Common myeloid progenitor, CD34-positive (primary cell): ENCODE measurements around the gene EDC4.

Experiments
- CTCF ChIA-PET: fragments of 350-600 bp; sonication (Branson Sonifier 250); formaldehyde crosslinking; loops from one replicate; lab custom pipeline; 2021; ENCODE audit warnings: antibody characterized with exemption; lab: Charles Lee
- POLR2A ChIA-PET: fragments of 350-600 bp; sonication (Branson Sonifier 250); formaldehyde crosslinking; loops from one replicate; lab custom pipeline; 2021; ENCODE audit warnings: antibody characterized with exemption; lab: Charles Lee
- DNase-seq, 3 donors: peaks; one replicate each; pipeline versions ENCODE4 v3.0.0 to v3.0.0-alpha.2; 2013
- H3K27ac ChIP-seq, 2 experiments: 1 replicate in 1 of 2; 2 replicates in 1 of 2; pipeline ENCODE4 v1.7.0; 2013; ENCODE audit warnings: inconsistent platforms in 2 of 2, low read length in 2 of 2, mild to moderate bottlenecking in 2 of 2, low read depth in 1 of 2, moderate library complexity in 1 of 2; ENCODE audit not compliant: severe bottlenecking in 2 of 2, insufficient read depth in 1 of 2, poor library complexity in 1 of 2
- H3K27me3 ChIP-seq, 5 experiments: replicated peaks in 2 of 5; 1 replicate in 3 of 5; 2 replicates in 2 of 5; pipeline versions ENCODE4 v1.6.1 to v1.7.0; 2013; ENCODE audit warnings: low read length in 4 of 5, mild to moderate bottlenecking in 2 of 5, moderate library complexity in 2 of 5, inconsistent platforms in 1 of 5; ENCODE audit not compliant: insufficient read depth in 5 of 5, control insufficient read depth in 4 of 5
- H3K36me3 ChIP-seq, 4 experiments: 1 replicate in 2 of 4; 2 replicates in 2 of 4; pipeline versions ENCODE4 v1.6.1 to v1.7.0; 2013; ENCODE audit warnings: low read length in 3 of 4, control low read depth in 1 of 4, mild to moderate bottlenecking in 1 of 4; ENCODE audit not compliant: control insufficient read depth in 4 of 4, insufficient read depth in 4 of 4
- H3K4me1 ChIP-seq, 4 experiments: 1 replicate in 3 of 4; 2 replicates in 1 of 4; pipeline versions ENCODE4 v1.6.1 to v1.7.1; 2013; ENCODE audit warnings: low read length in 3 of 4, mild to moderate bottlenecking in 3 of 4, control low read depth in 1 of 4, inconsistent platforms in 1 of 4, moderate library complexity in 1 of 4; ENCODE audit not compliant: control insufficient read depth in 4 of 4, insufficient read depth in 4 of 4; ENCODE audit errors: control extremely low read depth in 1 of 4
- H3K4me3 ChIP-seq, 7 experiments: 1 replicate in 4 of 7; 2 replicates in 3 of 7; pipeline versions ENCODE4 v1.5.1 to v1.7.0; 2013; ENCODE audit warnings: mild to moderate bottlenecking in 7 of 7, low read length in 6 of 7, moderate library complexity in 6 of 7, inconsistent platforms in 2 of 7, low read depth in 2 of 7, control low read depth in 1 of 7; ENCODE audit not compliant: insufficient read depth in 4 of 7, control insufficient read depth in 1 of 7; ENCODE audit errors: extremely low read depth in 1 of 7
- H3K9me3 ChIP-seq, 5 experiments: 1 replicate in 4 of 5; 2 replicates in 1 of 5; pipeline versions ENCODE4 v1.6.1 to v1.7.1; 2013; ENCODE audit warnings: low read length in 4 of 5, mild to moderate bottlenecking in 2 of 5, inconsistent platforms in 1 of 5, low read depth in 1 of 5, moderate library complexity in 1 of 5; ENCODE audit not compliant: control insufficient read depth in 4 of 5, insufficient read depth in 2 of 5; ENCODE audit errors: control extremely low read depth in 1 of 5
- WGBS: methylation state at CpG from one replicate; pipeline ENCODE4 v1.1.5; 2013; ENCODE audit not compliant: insufficient coverage; 5-methylcytosine and 5-hydroxymethylcytosine counted together

EDC4 gene

DNA sequence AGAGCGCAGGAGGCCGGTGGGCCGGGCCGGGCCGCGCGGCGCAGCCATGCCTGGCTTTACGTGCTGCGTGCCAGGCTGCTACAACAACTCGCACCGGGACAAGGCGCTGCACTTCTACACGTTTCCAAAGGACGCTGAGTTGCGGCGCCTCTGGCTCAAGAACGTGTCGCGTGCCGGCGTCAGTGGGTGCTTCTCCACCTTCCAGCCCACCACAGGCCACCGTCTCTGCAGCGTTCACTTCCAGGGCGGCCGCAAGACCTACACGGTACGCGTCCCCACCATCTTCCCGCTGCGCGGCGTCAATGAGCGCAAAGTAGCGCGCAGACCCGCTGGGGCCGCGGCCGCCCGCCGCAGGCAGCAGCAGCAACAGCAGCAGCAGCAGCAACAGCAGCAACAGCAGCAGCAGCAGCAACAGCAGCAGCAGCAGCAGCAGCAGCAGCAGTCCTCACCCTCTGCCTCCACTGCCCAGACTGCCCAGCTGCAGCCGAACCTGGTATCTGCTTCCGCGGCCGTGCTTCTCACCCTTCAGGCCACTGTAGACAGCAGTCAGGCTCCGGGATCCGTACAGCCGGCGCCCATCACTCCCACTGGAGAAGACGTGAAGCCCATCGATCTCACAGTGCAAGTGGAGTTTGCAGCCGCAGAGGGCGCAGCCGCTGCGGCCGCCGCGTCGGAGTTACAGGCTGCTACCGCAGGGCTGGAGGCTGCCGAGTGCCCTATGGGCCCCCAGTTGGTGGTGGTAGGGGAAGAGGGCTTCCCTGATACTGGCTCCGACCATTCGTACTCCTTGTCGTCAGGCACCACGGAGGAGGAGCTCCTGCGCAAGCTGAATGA is 30.1 kb upstream of the EDC4 start:
- H3K27ac ChIP-seq = peak overlapping the region; percentile 86 to 91
- H3K4me1 ChIP-seq = peaks cover 21 to 50% (median 44%) of the 10 kb centered on the region in 4 experiments
- peak; percentile 74 to 86 (median 80) for DNase-seq
- POLR2A ChIA-PET = interaction anchor here (0.6 kb wide), 1 partner anchor 49 kb away, joined by 4 read pairs; no protein-coding TSS in a partner anchor
- WGBS = under 1% methylated on average over 53 of the region's 67 CpGs
- CTCF ChIA-PET = interaction anchor here (1.0 to 11.8 kb wide), 5 partner anchors 9 to 31 kb away, joined by 3 to 155 read pairs (median 3); no protein-coding TSS in a partner anchor
- H3K27me3 ChIP-seq = no peaks in the 10 kb centered on the region
- peaks cover 0 to 9% (median 2%) of the 10 kb centered on the region in 4 experiments for H3K36me3 ChIP-seq
- no peaks in the 10 kb centered on the region for H3K9me3 ChIP-seq
- peak overlapping the region; percentile 72 to 99 (median 95) for H3K4me3 ChIP-seq

DNA sequence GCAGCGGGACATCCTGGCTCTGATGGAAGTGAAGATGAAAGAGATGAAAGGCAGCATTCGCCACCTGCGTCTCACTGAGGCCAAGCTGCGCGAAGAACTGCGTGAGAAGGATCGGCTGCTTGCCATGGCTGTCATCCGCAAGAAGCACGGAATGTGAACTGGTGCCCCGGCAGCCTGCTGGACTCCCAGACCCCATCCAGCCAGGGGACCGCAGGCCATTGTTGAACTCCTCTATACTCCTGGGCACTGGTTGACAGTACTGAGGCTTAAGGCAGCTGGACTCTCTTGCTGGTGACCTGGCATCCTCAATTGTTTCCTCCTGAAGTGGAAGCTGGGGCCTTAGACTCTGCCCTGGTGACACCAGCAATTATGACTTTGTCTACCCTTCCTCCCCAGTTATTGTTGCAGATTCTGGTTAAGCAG is 29.5 kb upstream of the EDC4 start:
- Histone ChIP-seq H3K9me3 (no peaks in the 10 kb centered on the region), H3K36me3 (peaks cover 0 to 9% (median 2%) of the 10 kb centered on the region in 4 experiments), H3K4me3 (peak overlapping the region; percentile 72 to 99 (median 95)), H3K27ac (peak overlapping the region in 1 of 2 experiments; percentile 47), H3K4me1 (peaks cover 23 to 56% (median 50%) of the 10 kb centered on the region in 4 experiments), H3K27me3 (no peaks in the 10 kb centered on the region)
- CTCF ChIA-PET = interaction anchor here (1.0 to 11.8 kb wide), 7 partner anchors 9 to 387 kb away, joined by 3 to 155 read pairs (median 3); no protein-coding TSS in a partner anchor
- 18% methylated on average over 11 of the region's 11 CpGs for WGBS
- POLR2A ChIA-PET = interaction anchor here (0.6 kb wide), 1 partner anchor 49 kb away, joined by 4 read pairs; no protein-coding TSS in a partner anchor
- DNase-seq = no peak

DNA sequence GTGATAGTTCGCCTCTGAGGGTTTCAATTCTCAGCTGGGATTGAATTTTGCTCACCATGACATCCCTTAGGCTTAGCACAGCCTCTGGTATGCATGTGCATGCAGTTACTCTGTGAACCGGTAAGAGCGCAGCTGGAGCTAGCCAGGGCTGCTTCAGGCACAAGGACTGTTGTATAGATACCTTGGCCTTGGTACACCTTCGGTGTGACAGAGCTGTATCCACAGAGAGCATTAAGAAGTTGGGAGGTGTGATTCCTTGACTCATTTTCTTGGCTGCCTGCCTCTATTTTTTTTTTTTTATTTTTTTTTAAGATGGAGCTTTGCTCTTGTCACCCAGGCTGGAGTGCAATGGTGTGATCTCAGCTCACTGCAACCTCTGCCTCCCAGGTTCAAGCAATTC is 28.4 kb upstream of the EDC4 start:
- no peak overlapping the region for H3K27ac ChIP-seq

DNA sequence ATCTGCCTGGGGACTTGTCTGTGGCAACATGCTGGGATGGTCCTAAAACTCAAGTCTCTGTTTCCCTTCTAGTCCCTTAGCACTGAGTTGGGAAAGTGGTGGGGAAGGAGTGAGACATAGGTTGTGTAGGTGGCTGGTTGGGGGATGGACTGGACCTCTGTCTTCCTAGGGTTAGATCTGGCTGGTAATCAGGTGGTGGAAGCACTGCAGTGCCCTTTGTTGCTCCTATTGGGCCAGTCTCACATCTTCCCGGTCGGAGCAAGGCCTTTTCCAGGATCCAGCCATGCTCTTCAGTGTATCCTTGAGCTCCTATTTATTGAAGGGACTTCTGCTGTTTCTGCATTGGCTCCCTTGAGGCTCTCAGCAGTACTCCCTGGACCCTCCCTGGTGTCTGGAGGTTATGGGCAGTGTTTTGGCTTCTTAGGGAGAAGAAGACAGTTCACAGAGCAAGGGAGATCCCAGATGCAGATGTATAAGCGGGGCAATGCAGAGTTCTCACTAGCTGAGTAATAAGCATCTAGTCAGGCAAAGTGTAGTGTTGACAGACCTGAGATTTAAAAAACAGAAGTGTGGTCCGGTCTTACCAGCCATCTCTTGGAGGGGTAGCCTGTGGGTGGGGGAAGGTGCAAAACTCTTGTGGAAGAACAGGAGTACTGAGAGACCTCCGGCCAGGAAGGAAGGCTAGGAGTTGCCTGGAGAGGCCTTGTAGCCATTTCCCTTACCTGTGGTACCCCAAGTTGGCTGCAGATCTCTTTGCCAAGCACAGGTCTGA is 27.4 kb upstream of the EDC4 start:
- Histone ChIP-seq H3K9me3 (no peaks in the 10 kb centered on the region), H3K36me3 (peaks cover 0 to 14% (median 2%) of the 10 kb centered on the region in 4 experiments), H3K4me3 (peak overlapping the region in 6 of 7 experiments; percentile 81 to 95 (median 90)), H3K27me3 (no peaks in the 10 kb centered on the region), H3K4me1 (peaks cover 23 to 56% (median 52%) of the 10 kb centered on the region in 4 experiments), H3K27ac (peak overlapping the region; percentile 84 to 94)
- CTCF ChIA-PET = interaction anchor here (0.7 to 11.8 kb wide), 9 partner anchors 12 to 176 kb away, joined by 3 to 155 read pairs (median 5); no protein-coding TSS in a partner anchor
- POLR2A ChIA-PET = interaction anchor here (0.6 kb wide), 1 partner anchor 641 kb away, joined by 3 read pairs; no protein-coding TSS in a partner anchor
- 82% methylated on average over 5 of the region's 5 CpGs for WGBS
- DNase-seq = no peak

More for the DNA sequence above, 28.4 kb upstream of the EDC4 start:
- peak overlapping the region in 1 of 7 experiments; percentile 94 for H3K4me3 ChIP-seq
- 95% methylated on average over 3 of the region's 4 CpGs for WGBS
- peaks cover 23 to 56% (median 52%) of the 10 kb centered on the region in 4 experiments for H3K4me1 ChIP-seq
- POLR2A ChIA-PET = interaction anchor here (0.6 kb wide), 1 partner anchor 640 kb away, joined by 3 read pairs; no protein-coding TSS in a partner anchor
- H3K36me3 ChIP-seq = peaks cover 0 to 12% (median 2%) of the 10 kb centered on the region in 4 experiments
- DNase-seq = no peak
- H3K27me3 ChIP-seq = no peaks in the 10 kb centered on the region
- CTCF ChIA-PET = interaction anchor here (0.6 to 11.8 kb wide), 11 partner anchors 9 to 385 kb away, joined by 3 to 155 read pairs (median 3); no protein-coding TSS in a partner anchor
- no peaks in the 10 kb centered on the region for H3K9me3 ChIP-seq

DNA sequence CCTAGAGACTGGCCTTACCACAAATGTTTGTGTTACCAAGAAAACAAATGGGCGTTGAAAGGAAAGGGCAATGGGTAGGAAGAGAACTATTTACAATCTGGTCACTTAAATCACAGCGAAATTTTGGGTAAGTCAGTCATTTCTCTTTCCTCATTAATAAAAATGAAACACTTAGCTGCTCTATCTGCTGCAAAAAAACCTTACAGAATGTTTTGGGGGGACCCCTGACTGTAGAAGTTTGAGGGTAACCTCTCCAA is 26.9 kb upstream of the EDC4 start:
- no peaks in the 10 kb centered on the region for H3K27me3 ChIP-seq
- POLR2A ChIA-PET = interaction anchor here (0.9 kb wide), 1 partner anchor 12 kb away, joined by 5 read pairs; no protein-coding TSS in a partner anchor
- no peak for DNase-seq
- no CpG with 5 or more reads among the region's 2 CpGs for WGBS
- CTCF ChIA-PET = interaction anchor here (1.1 to 11.8 kb wide), 4 partner anchors 12 to 44 kb away, joined by 5 to 155 read pairs (median 14); no protein-coding TSS in a partner anchor
- peak overlapping the region; percentile 84 to 94 for H3K27ac ChIP-seq
- peaks cover 0 to 16% (median 2%) of the 10 kb centered on the region in 4 experiments for H3K36me3 ChIP-seq
- H3K4me3 ChIP-seq = peak overlapping the region; percentile 81 to 97 (median 93)
- peaks cover 23 to 56% (median 52%) of the 10 kb centered on the region in 4 experiments for H3K4me1 ChIP-seq
- H3K9me3 ChIP-seq = no peaks in the 10 kb centered on the region

DNA sequence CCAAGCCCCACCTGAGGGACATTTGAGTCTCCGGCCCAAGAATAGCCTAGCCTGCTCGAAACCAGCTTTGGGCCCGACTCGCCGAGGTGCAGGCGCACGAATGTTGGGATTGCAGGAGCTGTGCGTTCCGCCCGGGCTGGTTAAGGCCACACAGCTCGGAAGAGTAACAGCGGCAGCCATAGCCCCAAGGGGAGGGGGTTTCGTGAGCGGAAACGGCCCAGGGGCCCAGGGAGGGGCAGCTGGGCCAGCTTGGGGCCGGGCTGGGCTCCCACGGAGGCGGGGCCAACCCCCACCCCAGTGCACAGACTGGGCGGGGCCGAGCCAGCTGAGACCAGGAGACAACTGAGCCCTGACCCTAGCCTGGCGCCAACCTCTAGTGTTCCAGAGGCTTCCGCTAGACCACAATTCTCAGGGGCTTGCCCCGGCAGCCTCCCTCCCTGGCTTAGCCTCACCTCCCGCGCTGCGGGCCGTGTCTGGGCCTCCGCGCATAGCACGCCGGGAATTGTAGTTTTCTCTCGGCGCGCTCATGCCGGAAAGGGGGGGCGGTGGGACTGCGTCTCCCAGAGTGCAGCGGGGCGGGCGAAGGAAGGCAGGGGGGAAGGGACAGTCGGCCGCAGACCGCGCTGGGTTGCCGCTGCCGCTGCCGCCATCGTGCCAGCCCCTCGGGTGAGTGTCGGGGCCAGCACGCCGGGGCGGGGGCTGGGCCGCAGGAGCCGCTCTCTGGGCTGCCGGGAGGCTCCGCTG is 26.4 kb upstream of the EDC4 start, which contains the start of gene NUTF2:
NUTF2 (plus strand) TSS at position 614 of the 744 bp plus-strand sequence. CDS start 18,198 bp downstream, outside the sequence.
- peak within 1 kb of the TSS; percentile 81 to 97 (median 93) for H3K4me3 ChIP-seq
- H3K9me3 ChIP-seq = no peaks in the 10 kb centered on the region
- CTCF ChIA-PET = interaction anchor here (1.1 to 11.8 kb wide), 4 partner anchors 13 to 45 kb away, joined by 5 to 155 read pairs (median 14); no protein-coding TSS in a partner anchor
- 0% methylated on average over 37 of the region's 57 CpGs for WGBS
- no peaks in the 10 kb centered on the region for H3K27me3 ChIP-seq
- peaks cover 23 to 55% (median 50%) of the 10 kb centered on the region in 4 experiments for H3K4me1 ChIP-seq
- POLR2A ChIA-PET = interaction anchor here (0.9 kb wide), 1 partner anchor 12 kb away, joined by 5 read pairs; no protein-coding TSS in a partner anchor
- peaks cover 0 to 16% (median 2%) of the 10 kb centered on the region in 4 experiments for H3K36me3 ChIP-seq
- peak within 1 kb of the TSS; percentile 84 to 94 for H3K27ac ChIP-seq
- peak; percentile 93 to 97 (median 97) for DNase-seq
